Measurements from ENCODE around the gene S100A7A.
"Not testable (repeated sequence)": the region's sequence is repeated elsewhere in the genome, so short reads cannot be mapped to it uniquely, and the experiment has no call there.

Gene S100A7A

DNA sequence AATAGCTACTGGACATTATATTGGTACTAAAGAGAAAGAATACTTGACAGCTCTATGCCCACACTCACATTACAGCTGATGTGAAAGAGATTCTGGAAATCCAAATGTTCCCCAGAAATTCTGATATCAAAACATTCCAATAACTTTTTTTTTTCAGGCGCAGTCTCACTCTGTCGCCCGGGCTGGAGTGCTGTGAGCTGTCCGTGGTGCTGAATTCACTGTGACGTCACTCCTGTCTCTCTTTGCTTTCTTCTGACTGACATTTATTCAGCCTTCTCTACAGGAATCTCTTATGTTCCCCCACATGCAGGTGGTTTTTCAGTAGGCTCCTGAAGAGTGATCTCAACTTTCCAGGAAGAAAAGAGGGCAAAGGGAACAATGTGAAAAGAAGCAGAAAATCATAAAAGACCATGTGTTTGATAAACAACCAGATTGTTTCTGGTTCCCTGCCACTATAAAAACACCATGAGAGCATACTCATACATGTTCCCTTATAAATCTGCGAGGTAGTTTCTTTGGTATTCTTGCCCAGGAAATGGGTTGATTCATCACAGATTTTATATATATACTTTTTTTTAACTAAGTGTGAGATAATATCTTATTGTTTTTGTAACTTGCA, 6.2 kb downstream of the S100A7A start:
- DNase-seq (ENCODE audit: low read depth) = peak; percentile 19

GRCh38 chr1:153426809-153427208, 10.5 kb downstream of the S100A7A start:
- no peak for DNase-seq (ENCODE audit: low read depth)

- no peak for DNase-seq (ENCODE audit: low read depth)
Measured at GRCh38 chr1:153428073-153428638, 11.8 kb downstream of the S100A7A start.

DNA sequence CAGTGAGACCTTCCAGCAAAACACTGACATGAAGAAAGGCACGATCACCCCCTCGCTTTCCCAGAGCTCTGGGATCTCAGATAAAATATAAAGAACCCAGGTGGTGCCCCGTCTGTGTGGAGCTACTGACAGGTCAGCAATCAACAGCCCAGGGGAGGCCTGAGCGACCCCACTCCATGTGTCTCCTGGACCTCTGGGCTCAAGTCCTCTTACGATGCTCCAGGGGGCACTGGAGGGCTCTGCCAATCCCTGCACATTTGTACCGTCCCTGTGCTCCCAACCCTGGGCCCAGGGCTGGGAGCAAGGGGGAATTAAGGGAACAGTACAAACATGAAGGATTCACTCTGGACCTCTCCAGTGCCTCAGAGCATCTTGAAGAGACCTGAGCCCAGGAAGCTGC, 12.5 kb downstream of the S100A7A start:
- no peak for DNase-seq (ENCODE audit: low read depth)

DNA sequence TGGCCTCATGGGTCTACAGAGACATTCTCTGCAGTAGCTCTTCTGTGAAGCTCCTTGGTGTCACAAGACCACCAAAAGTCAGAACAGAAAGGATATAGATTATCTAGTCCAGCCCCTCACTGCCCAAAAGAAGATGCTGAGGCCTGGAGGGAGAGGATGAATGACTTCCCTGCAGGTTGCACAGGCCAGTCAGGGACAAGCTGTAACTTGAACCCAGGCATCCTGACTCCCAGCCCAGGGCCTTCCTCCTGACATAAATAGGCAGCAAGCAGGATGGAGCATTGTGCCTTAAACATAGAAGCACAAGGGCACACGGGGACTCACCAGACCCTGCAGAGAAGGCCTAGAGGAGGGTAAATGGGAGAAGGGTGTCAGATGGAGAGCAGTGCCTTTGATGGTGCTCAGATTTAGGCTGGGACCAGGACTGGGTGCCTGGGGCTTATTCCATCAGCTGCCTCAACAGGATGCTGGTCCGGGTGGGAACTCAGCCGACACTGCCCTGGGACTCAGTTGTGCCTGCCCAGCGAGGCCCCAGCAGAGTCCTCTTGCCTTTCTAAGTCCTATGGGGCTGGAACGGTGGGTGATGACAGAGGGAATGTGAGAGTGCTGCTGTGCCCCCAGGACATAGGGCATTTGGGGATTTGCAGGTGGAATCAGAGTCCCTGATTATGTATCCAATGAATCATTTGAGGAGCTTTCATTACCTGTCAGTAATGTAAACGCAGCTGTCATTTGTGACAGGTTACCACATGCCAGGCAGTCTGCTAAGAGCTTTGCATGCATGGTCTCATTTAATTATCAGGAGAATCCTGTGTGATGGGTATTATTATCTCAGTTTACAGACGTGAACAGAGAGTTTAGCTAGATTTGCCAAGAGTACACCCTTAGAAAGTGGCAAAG, 13.2 kb downstream of the S100A7A start:
- no peak for DNase-seq (ENCODE audit: low read depth)

- no peak for DNase-seq (ENCODE audit: low read depth)
Measured at GRCh38 chr1:153430166-153430553, 13.8 kb downstream of the S100A7A start.

DNA sequence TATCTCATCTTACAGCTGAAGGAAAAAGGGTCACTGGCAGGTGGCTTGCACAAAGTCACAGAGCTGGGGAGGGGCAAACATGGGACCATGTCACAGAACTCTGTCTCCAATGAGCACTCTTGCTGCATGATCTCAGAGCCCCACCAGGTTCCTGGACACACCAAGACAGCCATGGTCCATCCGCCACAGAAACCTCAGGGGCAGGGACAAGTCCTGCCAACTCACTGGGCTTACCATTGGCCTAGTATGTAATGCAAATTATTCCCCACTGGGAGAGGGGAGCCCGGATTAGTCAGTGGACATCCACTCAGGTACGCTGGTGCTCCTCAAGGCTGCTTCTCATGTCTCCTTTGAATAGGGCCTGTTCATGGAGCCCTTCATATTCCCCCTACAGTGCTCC, 14.2 kb downstream of the S100A7A start:
- DNase-seq (ENCODE audit: low read depth) = no peak

DNA sequence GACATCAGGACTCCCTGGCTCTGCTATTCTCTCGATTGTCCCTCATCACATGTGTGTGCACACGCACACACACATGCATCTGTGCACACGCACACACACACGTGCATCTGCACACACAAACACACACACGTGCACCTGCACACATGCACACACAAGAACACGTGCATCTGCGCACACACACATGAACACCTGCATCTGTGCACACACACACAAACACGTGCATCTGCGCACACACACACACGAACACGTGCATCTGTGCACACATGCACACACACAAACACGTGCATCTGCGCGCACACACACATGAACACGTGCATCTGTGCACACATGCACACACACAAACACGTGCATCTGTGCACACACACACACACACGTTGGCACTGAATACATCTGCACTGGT, 14.7 kb downstream of the S100A7A start:
- DNase-seq (ENCODE audit: low read depth) = no peak

DNA sequence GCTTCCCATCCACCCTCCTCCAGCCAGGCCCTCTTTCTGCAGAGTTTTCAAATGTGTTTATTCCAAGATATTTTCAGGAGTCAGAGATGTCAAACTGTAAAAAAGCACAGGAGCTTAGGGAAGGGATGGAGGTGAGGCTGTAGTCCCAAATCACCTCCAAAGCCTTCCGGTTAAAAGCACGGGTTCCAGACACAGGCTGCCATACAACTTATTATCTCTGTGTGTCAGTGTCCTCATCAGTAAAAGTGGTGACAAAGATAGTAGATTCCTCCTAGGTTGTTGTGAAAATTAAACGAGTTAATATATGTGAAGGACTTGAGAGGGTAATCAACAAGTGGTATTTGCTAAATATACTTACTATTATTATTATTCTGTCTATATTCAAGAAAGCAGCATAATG, 15.1 kb downstream of the S100A7A start:
- DNase-seq (ENCODE audit: low read depth) = no peak

DNA sequence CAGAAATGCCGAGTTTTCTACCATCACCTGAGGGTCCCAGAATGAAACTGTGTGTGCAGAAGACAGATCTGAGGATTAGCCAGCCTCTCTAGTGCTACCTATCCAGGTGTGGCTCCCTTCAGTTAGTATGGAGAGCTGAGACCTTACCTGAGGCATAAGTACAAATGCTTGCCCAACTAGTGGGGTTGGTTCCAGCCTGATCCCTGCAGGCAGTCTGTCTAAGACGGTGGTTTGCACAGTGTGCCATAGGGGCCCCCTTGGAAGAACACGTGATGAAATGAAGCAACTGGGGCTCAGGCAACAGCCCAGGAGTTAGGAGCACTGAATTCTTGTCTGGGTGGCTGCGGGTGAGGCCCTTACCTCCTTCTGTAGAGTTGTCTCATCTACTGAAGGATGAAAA, 15.6 kb downstream of the S100A7A start:
- no peak for DNase-seq (ENCODE audit: low read depth)

- no peak for DNase-seq (ENCODE audit: low read depth)
Measured at GRCh38 chr1:153432874-153433681, 16.8 kb downstream of the S100A7A start.

- DNase-seq (ENCODE audit: low read depth) = no peak
Measured at GRCh38 chr1:153434746-153435455, 18.6 kb downstream of the S100A7A start.

DNA sequence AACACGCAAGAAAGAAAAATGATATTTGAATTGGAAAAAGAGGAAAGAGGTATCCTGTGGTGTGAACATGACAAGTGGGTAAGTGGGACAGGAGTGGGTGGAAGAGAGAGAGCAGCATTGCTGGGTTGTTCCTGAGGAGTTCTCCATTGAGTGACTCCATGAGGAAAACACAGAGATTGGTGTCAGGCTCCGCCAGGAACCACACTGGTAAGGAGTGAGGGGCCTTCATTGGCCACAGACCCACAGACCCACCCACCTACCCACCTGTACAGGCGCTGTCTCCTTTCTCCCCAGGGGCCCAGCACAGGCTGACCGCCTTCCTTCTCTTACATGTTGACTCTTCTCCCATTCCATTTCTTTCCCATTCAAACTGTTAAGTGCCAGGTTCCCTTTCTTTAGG, 20.9 kb downstream of the S100A7A start:
- DNase-seq (ENCODE audit: low read depth) = no peak

DNA sequence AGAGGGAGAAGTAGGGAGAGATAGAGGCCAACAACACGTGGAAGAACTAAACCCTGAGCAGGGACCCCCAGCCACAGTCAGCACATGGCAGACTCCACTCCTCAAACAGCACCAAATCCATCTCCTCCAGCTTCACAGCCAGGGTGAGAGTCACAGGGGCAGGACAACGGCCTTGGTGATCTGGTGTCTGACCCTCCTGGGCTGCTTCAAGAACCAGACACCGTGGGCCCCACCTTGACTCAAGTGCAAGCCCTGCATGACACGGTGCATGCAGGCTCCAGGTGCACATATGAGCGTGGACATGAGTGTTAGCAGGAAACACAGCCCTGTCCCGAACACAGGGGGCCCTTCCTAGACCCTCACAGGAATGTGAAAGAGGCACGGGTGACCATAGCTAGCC, 22.3 kb downstream of the S100A7A start:
- no peak for DNase-seq (ENCODE audit: low read depth)

DNA sequence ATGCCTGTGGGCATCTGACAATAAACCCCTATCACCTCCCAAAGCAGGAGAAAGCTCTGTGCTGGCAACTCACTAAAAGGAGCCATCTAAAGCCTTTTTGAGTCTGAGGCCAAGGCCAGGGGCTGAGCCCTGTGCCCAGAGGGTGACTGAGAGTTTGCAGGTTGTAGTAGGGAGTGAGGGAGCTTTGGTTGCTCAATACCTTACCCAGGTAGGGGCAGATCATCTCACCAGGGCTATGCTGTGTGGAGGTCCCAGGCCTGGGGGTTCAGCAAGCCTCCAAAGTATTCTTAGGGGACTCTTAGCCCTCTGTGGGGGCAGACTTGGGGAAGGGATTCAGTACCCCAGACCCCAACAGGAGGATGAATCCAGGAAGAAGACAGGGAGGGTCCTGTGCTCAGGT, 23.0 kb downstream of the S100A7A start:
- DNase-seq (ENCODE audit: low read depth) = no peak

GRCh38 chr1:153441238-153441755, 25.0 kb downstream of the S100A7A start:
- no peak for DNase-seq (ENCODE audit: low read depth)

- DNase-seq (ENCODE audit: low read depth) = no peak
Measured at GRCh38 chr1:153443486-153443885, 27.2 kb downstream of the S100A7A start.

DNA sequence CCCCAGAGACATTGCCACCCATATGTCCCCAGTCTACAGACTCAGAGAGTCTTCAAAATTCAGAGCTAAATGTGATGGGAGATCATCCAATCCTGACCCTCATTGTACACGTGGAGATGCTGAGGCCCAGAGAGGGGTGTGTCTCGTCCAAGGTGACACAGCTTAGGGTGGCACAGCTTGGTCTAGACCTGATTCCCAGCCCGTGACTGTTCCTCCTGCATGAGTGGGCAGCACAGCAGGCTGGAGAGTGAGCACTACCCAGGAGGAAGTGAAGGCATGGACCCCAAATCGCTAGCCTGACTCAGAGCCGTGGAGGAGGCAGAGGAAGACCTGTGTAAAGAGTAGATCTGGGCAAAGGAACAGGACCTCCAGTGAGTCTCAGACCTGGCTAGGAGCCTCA, 27.8 kb downstream of the S100A7A start:
- DNase-seq (ENCODE audit: low read depth) = no peak

GRCh38 chr1:153447498-153448170, 31.3 kb downstream of the S100A7A start:
- no peak for DNase-seq (ENCODE audit: low read depth)

GRCh38 chr1:153448851-153449250, 32.5 kb downstream of the S100A7A start:
- DNase-seq (ENCODE audit: low read depth) = not testable (repeated sequence)

- DNase-seq (ENCODE audit: low read depth) = no peak
Measured at GRCh38 chr1:153456396-153456795, 40.1 kb downstream of the S100A7A start.

All from stimulated activated CD8-positive, alpha-beta memory T cell treated with anti-CD3 and anti-CD28 coated beads, Interleukin-12 subunit alpha, Interleukin-12 subunit beta, amount 100 ng/mL, for 4 hours (primary cell).